IgD-negative memory B cell (primary cell): Measurements from ENCODE around the gene ELK1. TPM values are rescaled to one million over a fixed set of nuclear protein-coding genes. Genes with fewer than 3 reads are reported as not detected.
"Not testable (repeated sequence)": the region's sequence is repeated elsewhere in the genome, so short reads cannot be mapped to it uniquely, and the experiment has no call there.

Experiments
- H3K27ac Mint-ChIP-seq, 3 donors: one replicate each; pipeline ENCODE4 v1.8.0; 2020 to 2022; ENCODE audit warnings: mild to moderate bottlenecking in 3 of 3, mixed read lengths in 3 of 3, moderate library complexity in 1 of 3
- H3K27me3 Mint-ChIP-seq: one replicate; pipeline ENCODE4 v1.8.0; 2021; ENCODE audit warnings: mixed read lengths
- H3K36me3 Mint-ChIP-seq: one replicate; pipeline ENCODE4 v1.8.0; 2020; ENCODE audit warnings: mild to moderate bottlenecking, mixed read lengths
- H3K4me1 Mint-ChIP-seq, 3 donors: one replicate each; pipeline ENCODE4 v1.8.0; 2020 to 2022; ENCODE audit warnings: mixed read lengths in 3 of 3, mild to moderate bottlenecking in 1 of 3
- H3K4me3 Mint-ChIP-seq, 4 donors: one replicate each; pipeline ENCODE4 v1.8.0; 2020 to 2022; ENCODE audit warnings: mild to moderate bottlenecking in 4 of 4, mixed read lengths in 4 of 4, moderate library complexity in 3 of 4
- H3K9me3 Mint-ChIP-seq, 3 donors: one replicate each; pipeline ENCODE4 v1.8.0; 2020 to 2021; ENCODE audit warnings: mixed read lengths in 3 of 3, mild to moderate bottlenecking in 1 of 3
- polyA plus RNA-seq: library from polyadenylated mRNA; unstranded; fragments of 300-500 nt; fragmentation: Illumina TruSeq; gene quantifications from one replicate; pipeline ENCODE4 v1.2.3, GENCODE V29; 2021

The ELK1 gene
- polyA plus RNA-seq, 1 donor from 2014 or later = 16.0 TPM

GRCh38 chrX:47612418-47612817, 37.9 kb downstream of the ELK1 start:
- Mint-ChIP-seq H3K4me3 (no peak overlapping the region), H3K36me3 (no peaks in the 10 kb centered on the region), H3K9me3 (no peaks in the 10 kb centered on the region), H3K27ac (no peak overlapping the region), H3K27me3 (no peaks in the 10 kb centered on the region), H3K4me1 (no peaks in the 10 kb centered on the region)

GRCh38 chrX:47611926-47612325, 38.4 kb downstream of the ELK1 start:
- Mint-ChIP-seq H3K4me1 (no peaks in the 10 kb centered on the region), H3K9me3 (no peaks in the 10 kb centered on the region), H3K27ac (no peak overlapping the region), H3K4me3 (no peak overlapping the region), H3K27me3 (no peaks in the 10 kb centered on the region), H3K36me3 (no peaks in the 10 kb centered on the region)

GRCh38 chrX:47611489-47611888, 38.9 kb downstream of the ELK1 start:
- H3K36me3 Mint-ChIP-seq = no peaks in the 10 kb centered on the region
- H3K9me3 Mint-ChIP-seq = no peaks in the 10 kb centered on the region
- H3K27ac Mint-ChIP-seq = no peak overlapping the region
- no peaks in the 10 kb centered on the region for H3K27me3 Mint-ChIP-seq
- no peak overlapping the region for H3K4me3 Mint-ChIP-seq
- H3K4me1 Mint-ChIP-seq = no peaks in the 10 kb centered on the region

- Mint-ChIP-seq H3K27ac (no peak overlapping the region), H3K4me1 (no peaks in the 10 kb centered on the region), H3K27me3 (no peaks in the 10 kb centered on the region), H3K9me3 (no peaks in the 10 kb centered on the region), H3K4me3 (no peak overlapping the region), H3K36me3 (no peaks in the 10 kb centered on the region)
Observed at GRCh38 chrX:47610511-47610910, 39.9 kb downstream of the ELK1 start.

- H3K4me1 Mint-ChIP-seq = no peaks in the 10 kb centered on the region
- no peak overlapping the region for H3K27ac Mint-ChIP-seq
- no peaks in the 10 kb centered on the region for H3K36me3 Mint-ChIP-seq
- no peaks in the 10 kb centered on the region for H3K9me3 Mint-ChIP-seq
- peaks cover 2% of the 10 kb centered on the region for H3K27me3 Mint-ChIP-seq
- no peak overlapping the region for H3K4me3 Mint-ChIP-seq
Observed at GRCh38 chrX:47608130-47608810, 42.1 kb downstream of the ELK1 start.

GRCh38 chrX:47607091-47607490, 43.3 kb downstream of the ELK1 start:
- H3K4me3 Mint-ChIP-seq = no peak overlapping the region
- H3K9me3 Mint-ChIP-seq = no peaks in the 10 kb centered on the region
- H3K27ac Mint-ChIP-seq = no peak overlapping the region
- H3K36me3 Mint-ChIP-seq = no peaks in the 10 kb centered on the region
- peaks cover 2% of the 10 kb centered on the region for H3K27me3 Mint-ChIP-seq
- H3K4me1 Mint-ChIP-seq = no peaks in the 10 kb centered on the region

GRCh38 chrX:47605024-47605423, 45.3 kb downstream of the ELK1 start:
- H3K27ac Mint-ChIP-seq = no peak overlapping the region
- H3K27me3 Mint-ChIP-seq = peaks cover 4% of the 10 kb centered on the region
- peaks cover 0 to 11% (median 3%) of the 10 kb centered on the region in 3 donors for H3K9me3 Mint-ChIP-seq
- no peak overlapping the region for H3K4me3 Mint-ChIP-seq
- no peaks in the 10 kb centered on the region for H3K36me3 Mint-ChIP-seq
- no peaks in the 10 kb centered on the region for H3K4me1 Mint-ChIP-seq

GRCh38 chrX:47603125-47603524, 47.2 kb downstream of the ELK1 start:
- H3K27me3 Mint-ChIP-seq, H3K36me3 Mint-ChIP-seq, H3K27ac Mint-ChIP-seq, H3K4me1 Mint-ChIP-seq, H3K4me3 Mint-ChIP-seq: not testable (repeated sequence)
- H3K9me3 Mint-ChIP-seq = peaks cover 0 to 18% (median 7%) of the 10 kb centered on the region in 3 donors

GRCh38 chrX:47597222-47597621, 53.1 kb downstream of the ELK1 start:
- H3K4me3 Mint-ChIP-seq = peak overlapping the region in 1 of 4 donors; percentile 42
- peaks cover 6 to 38% (median 14%) of the 10 kb centered on the region in 3 donors for H3K9me3 Mint-ChIP-seq
- no peaks in the 10 kb centered on the region for H3K4me1 Mint-ChIP-seq
- H3K27ac Mint-ChIP-seq = no peak overlapping the region
- peaks cover 2% of the 10 kb centered on the region for H3K36me3 Mint-ChIP-seq
- H3K27me3 Mint-ChIP-seq = peaks cover 1% of the 10 kb centered on the region

GRCh38 chrX:47596256-47596655, 54.1 kb downstream of the ELK1 start:
- Mint-ChIP-seq H3K4me3 (no peak overlapping the region), H3K4me1 (no peaks in the 10 kb centered on the region), H3K9me3 (peaks cover 6 to 35% (median 12%) of the 10 kb centered on the region in 3 donors), H3K36me3 (peaks cover 2% of the 10 kb centered on the region), H3K27me3 (peaks cover 1% of the 10 kb centered on the region), H3K27ac (no peak overlapping the region)

- no peak overlapping the region for H3K27ac Mint-ChIP-seq
- no peaks in the 10 kb centered on the region for H3K27me3 Mint-ChIP-seq
Observed at GRCh38 chrX:47595716-47596251, 54.6 kb downstream of the ELK1 start.

GRCh38 chrX:47593522-47593921, 56.8 kb downstream of the ELK1 start:
- H3K27me3 Mint-ChIP-seq = no peaks in the 10 kb centered on the region
- H3K4me3 Mint-ChIP-seq = no peak overlapping the region

More at GRCh38 chrX:47595716-47596251, 54.6 kb downstream of the ELK1 start:
- Mint-ChIP-seq H3K4me1 (no peaks in the 10 kb centered on the region), H3K4me3 (no peak overlapping the region), H3K36me3 (peaks cover 2% of the 10 kb centered on the region), H3K9me3 (peaks cover 6 to 35% (median 12%) of the 10 kb centered on the region in 3 donors)

GRCh38 chrX:47590984-47591383, 59.4 kb downstream of the ELK1 start:
- no peak overlapping the region for H3K4me3 Mint-ChIP-seq

More at GRCh38 chrX:47593522-47593921, 56.8 kb downstream of the ELK1 start:
- H3K9me3 Mint-ChIP-seq = peaks cover 6 to 22% (median 8%) of the 10 kb centered on the region in 3 donors
- no peak overlapping the region for H3K27ac Mint-ChIP-seq
- H3K4me1 Mint-ChIP-seq = no peaks in the 10 kb centered on the region
- peaks cover 2% of the 10 kb centered on the region for H3K36me3 Mint-ChIP-seq

GRCh38 chrX:47587906-47588735, 62.2 kb downstream of the ELK1 start:
- Mint-ChIP-seq H3K27ac (no peak overlapping the region), H3K9me3 (peaks cover 0 to 3% (median 0%) of the 10 kb centered on the region in 3 donors), H3K4me3 (no peak overlapping the region), H3K27me3 (peaks cover 2% of the 10 kb centered on the region), H3K4me1 (no peaks in the 10 kb centered on the region), H3K36me3 (no peaks in the 10 kb centered on the region)

More at GRCh38 chrX:47590984-47591383, 59.4 kb downstream of the ELK1 start:
- Mint-ChIP-seq H3K4me1 (no peaks in the 10 kb centered on the region), H3K9me3 (peaks cover 0 to 5% (median 2%) of the 10 kb centered on the region in 3 donors), H3K36me3 (no peaks in the 10 kb centered on the region), H3K27ac (no peak overlapping the region), H3K27me3 (peaks cover 2% of the 10 kb centered on the region)

- Mint-ChIP-seq H3K27ac (peak overlapping the region in 1 of 3 donors; percentile 43), H3K4me3 (no peak overlapping the region), H3K27me3 (peaks cover 2% of the 10 kb centered on the region), H3K36me3 (no peaks in the 10 kb centered on the region), H3K4me1 (no peaks in the 10 kb centered on the region), H3K9me3 (peaks cover 0 to 3% (median 0%) of the 10 kb centered on the region in 3 donors)
Observed at GRCh38 chrX:47587091-47587891, 63.1 kb downstream of the ELK1 start.
